Choroid plexus epithelial cell (primary cell): ENCODE measurements around the gene OR52K2.

ENCODE experiments used
- DNase-seq: peaks from one replicate; pipeline ENCODE4 v3.0.0-alpha.2; 2010; ENCODE audit warnings: low read depth
- H3K4me3 ChIP-seq: 2 replicates; pipeline ENCODE4 v1.5.1; 2011; ENCODE audit warnings: low read depth, mild to moderate bottlenecking, control low read depth, low read length, moderate library complexity
- CTCF ChIP-seq: conservative IDR thresholded peaks from 2 replicates; pipeline ENCODE4 v1.5.1; 2011; ENCODE audit warnings: low read depth, mild to moderate bottlenecking, control low read depth, inconsistent platforms, low read length, moderate library complexity

The OR52K2 gene

GRCh38 chr11:4441515-4441914 lies 7.6 kb upstream of the OR52K2 start:
- H3K4me3 ChIP-seq = no peak overlapping the region
- no peak for TF ChIP-seq CTCF
- no peak for DNase-seq

- DNase-seq = no peak
- TF ChIP-seq CTCF = no peak
Measured at GRCh38 chr11:4443232-4443891, 5.7 kb upstream of the OR52K2 start.

GRCh38 chr11:4453118-4453517 lies 4.0 kb downstream of the OR52K2 start:
- TF ChIP-seq CTCF = no peak
- H3K4me3 ChIP-seq = no peak overlapping the region
- DNase-seq = no peak

More at GRCh38 chr11:4443232-4443891, 5.7 kb upstream of the OR52K2 start:
- H3K4me3 ChIP-seq = no peak overlapping the region

GRCh38 chr11:4454021-4454420 lies 4.9 kb downstream of the OR52K2 start:
- DNase-seq = no peak

GRCh38 chr11:4455419-4455818 lies 6.3 kb downstream of the OR52K2 start:
- TF ChIP-seq CTCF = no peak
- DNase-seq = no peak
- no peak overlapping the region for H3K4me3 ChIP-seq

More at GRCh38 chr11:4454021-4454420, 4.9 kb downstream of the OR52K2 start:
- TF ChIP-seq CTCF = no peak
- H3K4me3 ChIP-seq = no peak overlapping the region

- H3K4me3 ChIP-seq = no peak overlapping the region
- DNase-seq = peak; percentile 16
- no peak for TF ChIP-seq CTCF
Measured at GRCh38 chr11:4459500-4459899, 10.4 kb downstream of the OR52K2 start.

GRCh38 chr11:4460151-4460550 lies 11.1 kb downstream of the OR52K2 start:
- no peak for DNase-seq
- TF ChIP-seq CTCF = no peak
- no peak overlapping the region for H3K4me3 ChIP-seq
